Keratinocyte (primary cell): ENCODE measurements around the gene PLXNA3. TPM values are rescaled to one million over a fixed set of nuclear protein-coding genes. Genes with fewer than 3 reads are reported as not detected.

Source experiments
- DNase-seq: peaks from one replicate; pipeline ENCODE4 v3.0.0-alpha.2; 2011; ENCODE audit warnings: low read depth, missing footprints, low spot score
- FAIRE-seq: peaks from 2 replicates; lab custom pipeline; 2011; peaks lifted over from hg19 to GRCh38; lab: Jason Lieb, UNC
- H2AFZ ChIP-seq: 2 replicates; pipeline ENCODE4 v1.6.0; 2012; ENCODE audit warnings: low read length, control low read depth, inconsistent platforms; ENCODE audit not compliant: control insufficient read depth
- H3K27ac ChIP-seq: 2 replicates; pipeline ENCODE4 v1.5.1; 2011; ENCODE audit warnings: low read length; ENCODE audit not compliant: control insufficient read depth, insufficient read depth
- H3K27me3 ChIP-seq: 3 replicates; pipeline ENCODE4 v1.6.0; 2011; ENCODE audit warnings: low read length; ENCODE audit not compliant: control insufficient read depth, insufficient read depth; ENCODE audit errors: extremely low read depth
- H3K36me3 ChIP-seq, 2 experiments: 2 replicates in 1 of 2; 3 replicates in 1 of 2; pipeline ENCODE4 v1.5.1; 2011; ENCODE audit warnings: low read length in 2 of 2, mild to moderate bottlenecking in 1 of 2; ENCODE audit not compliant: control insufficient read depth in 2 of 2, insufficient read depth in 2 of 2; ENCODE audit errors: extremely low read depth in 1 of 2
- H3K4me1 ChIP-seq: 3 replicates; pipeline ENCODE4 v1.5.1; 2011; ENCODE audit warnings: low read length; ENCODE audit not compliant: control insufficient read depth, insufficient read depth; ENCODE audit errors: extremely low read depth
- H3K4me2 ChIP-seq: 3 replicates; pipeline ENCODE4 v1.6.0; 2011; ENCODE audit warnings: low read depth, low read length; ENCODE audit not compliant: control insufficient read depth, insufficient read depth; ENCODE audit errors: extremely low read depth
- H3K4me3 ChIP-seq, 3 experiments: fragments of 200-600 bp in 1 of 3; sonication (generic) in 1 of 3; 2 replicates in 2 of 3; 3 replicates in 1 of 3; pipeline ENCODE4 v1.5.1; 2011 to 2016; ENCODE audit warnings: low read length in 3 of 3, mild to moderate bottlenecking in 3 of 3, control low read depth in 2 of 3, inconsistent platforms in 1 of 3, low read depth in 1 of 3, mixed read lengths in 1 of 3, mixed run types in 1 of 3, moderate library complexity in 1 of 3; ENCODE audit not compliant: control insufficient read depth in 2 of 3, insufficient read depth in 2 of 3; ENCODE audit errors: extremely low read depth in 1 of 3
- H3K79me2 ChIP-seq: 2 replicates; pipeline ENCODE4 v1.6.0; 2012; ENCODE audit warnings: low read length; ENCODE audit not compliant: control insufficient read depth, insufficient read depth
- H3K9ac ChIP-seq: 3 replicates; pipeline ENCODE4 v1.6.0; 2011; ENCODE audit warnings: low read length; ENCODE audit not compliant: control insufficient read depth, insufficient read depth; ENCODE audit errors: extremely low read depth
- H3K9me1 ChIP-seq: 3 replicates; pipeline ENCODE4 v1.6.0; 2011; ENCODE audit warnings: low read length; ENCODE audit not compliant: control insufficient read depth, insufficient read depth; ENCODE audit errors: extremely low read depth
- H3K9me3 ChIP-seq: 2 replicates; pipeline ENCODE4 v1.5.1; 2012; ENCODE audit warnings: low read depth, low read length; ENCODE audit not compliant: control insufficient read depth
- H4K20me1 ChIP-seq: 3 replicates; pipeline ENCODE4 v1.6.0; 2011; ENCODE audit warnings: low read length; ENCODE audit not compliant: control insufficient read depth, insufficient read depth; ENCODE audit errors: extremely low read depth
- CTCF ChIP-seq, 3 experiments: IDR thresholded peaks in 1 of 3; conservative IDR thresholded peaks in 1 of 3; optimal IDR thresholded peaks in 1 of 3; 2 replicates in 2 of 3; 3 replicates in 1 of 3; pipeline versions ENCODE3 to v1.5.1; 2011; ENCODE audit warnings: low read length in 3 of 3, mild to moderate bottlenecking in 3 of 3, moderate library complexity in 2 of 3, control low read depth in 1 of 3, inconsistent platforms in 1 of 3; ENCODE audit not compliant: insufficient read depth in 2 of 3; ENCODE audit errors: extremely low read depth in 1 of 3
- EZH2 ChIP-seq: IDR thresholded peaks from one replicate; pipeline ENCODE4 v1.6.1; 2012; ENCODE audit warnings: inconsistent platforms, mild to moderate bottlenecking, low read length, moderate library complexity
- dilution Hi-C: fragments of 300-500 bp; cut with MboI; formaldehyde crosslinking; loops from one replicate; pipeline ENCODE4 v1.7.0; 2020; ENCODE audit warnings: low sequenced_read_pairs; ENCODE audit not compliant: extremely low pct_ligation_motif_present
- polyA plus RNA-seq, 5 experiments: library from polyadenylated mRNA; depleted of rRNA in 3 of 5; stranded (reverse) in 3 of 5; stranded (forward) in 1 of 5; unstranded in 1 of 5; fragments of >200 nt; gene quantifications; 1 replicate in 1 of 5; 2 replicates in 3 of 5; 3 replicates in 1 of 5; pipeline versions ENCODE4 v1.2.1 to v1.2.3, GENCODE V29; 2011 to 2012; ENCODE audit warnings: missing spikeins in 2 of 5, low read depth in 1 of 5, low replicate concordance in 1 of 5

Gene PLXNA3
- polyA plus RNA-seq, 1 donor (not counting 4 experiments of a cell fraction or from before 2014, with no cell fraction given): 7.6 TPM

- dilution Hi-C loops: no loop called here
- no peak for TF ChIP-seq EZH2
- no peak for TF ChIP-seq CTCF (optimal IDR thresholded peaks at IDR 0.05 in 1 of 3, IDR thresholded peaks at IDR 0.05 in 1 of 3, conservative IDR thresholded peaks at IDR 0.05 in 1 of 3; ENCODE audit: extremely low read depth in 1 of 3, insufficient read depth in 2 of 3, low read length in 3 of 3)
- no peak for FAIRE-seq
- peaks cover 5% of the 10 kb centered on the region for H4K20me1 ChIP-seq
- H3K9ac ChIP-seq: no peak overlapping the region
- H3K79me2 ChIP-seq: peaks cover 24% of the 10 kb centered on the region
- H2AFZ ChIP-seq: no peak overlapping the region
- DNase-seq: no peak
- peaks cover 17% of the 10 kb centered on the region for H3K4me1 ChIP-seq
- H3K4me3 ChIP-seq: no peak overlapping the region
- no peak overlapping the region for H3K4me2 ChIP-seq
- peaks cover 1 to 7% of the 10 kb centered on the region in 2 experiments for H3K36me3 ChIP-seq
- H3K27me3 ChIP-seq: no peaks in the 10 kb centered on the region
- H3K9me1 ChIP-seq: no peaks in the 10 kb centered on the region
- peaks cover 4% of the 10 kb centered on the region for H3K9me3 ChIP-seq
- H3K27ac ChIP-seq: no peak overlapping the region
Observed at GRCh38 chrX:154439841-154440240, 18.2 kb upstream of the PLXNA3 start.

GRCh38 chrX:154440623-154441357, 17.3 kb upstream of the PLXNA3 start:
- TF ChIP-seq CTCF (optimal IDR thresholded peaks at IDR 0.05 in 1 of 3, IDR thresholded peaks at IDR 0.05 in 1 of 3, conservative IDR thresholded peaks at IDR 0.05 in 1 of 3; ENCODE audit: extremely low read depth in 1 of 3, insufficient read depth in 2 of 3, low read length in 3 of 3): no peak
- no peak for TF ChIP-seq EZH2
- no peak overlapping the region for H3K27ac ChIP-seq
- dilution Hi-C loops: no loop called here
- H3K9me1 ChIP-seq: no peaks in the 10 kb centered on the region
- H3K27me3 ChIP-seq: no peaks in the 10 kb centered on the region
- H4K20me1 ChIP-seq: peaks cover 5% of the 10 kb centered on the region
- H3K4me3 ChIP-seq: no peak overlapping the region
- H3K4me1 ChIP-seq: peaks cover 17% of the 10 kb centered on the region
- DNase-seq (no peak), FAIRE-seq (no peak)
- H3K9ac ChIP-seq: no peak overlapping the region
- H2AFZ ChIP-seq: no peak overlapping the region
- peaks cover 4% of the 10 kb centered on the region for H3K9me3 ChIP-seq
- no peak overlapping the region for H3K4me2 ChIP-seq
- peaks cover 24% of the 10 kb centered on the region for H3K79me2 ChIP-seq
- peaks cover 1 to 7% of the 10 kb centered on the region in 2 experiments for H3K36me3 ChIP-seq
